GM18505 (cell line): ENCODE results near the gene HS1BP3.

ENCODE experiments used
- ATAC-seq: cut with Tn5 transposase; IDR thresholded peaks from one replicate; pipeline ENCODE4 v1.9.1; 2021; ENCODE audit not compliant: unreplicated experiment
- POLR2A ChIP-seq: IDR thresholded peaks from 4 replicates; pipeline ENCODE4 v1.6.1; 2011; ENCODE audit warnings: borderline replicate concordance; ENCODE audit not compliant: insufficient read depth, insufficient read length; ENCODE audit errors: extremely low read depth

HS1BP3 gene

GRCh38 chr2:20574423-20574911 is 76.4 kb downstream of the HS1BP3 start:
- no peak for ATAC-seq
- TF ChIP-seq POLR2A = no peak

GRCh38 chr2:20573620-20574422 is 77.1 kb downstream of the HS1BP3 start:
- TF ChIP-seq POLR2A = no peak
- ATAC-seq = no peak

GRCh38 chr2:20572221-20572620 is 78.7 kb downstream of the HS1BP3 start:
- no peak for ATAC-seq
- TF ChIP-seq POLR2A = no peak

GRCh38 chr2:20571644-20572215 is 79.2 kb downstream of the HS1BP3 start:
- no peak for TF ChIP-seq POLR2A
- no peak for ATAC-seq

- no peak for TF ChIP-seq POLR2A
Observed at GRCh38 chr2:20571231-20571630, 79.7 kb downstream of the HS1BP3 start.

GRCh38 chr2:20570249-20570648 is 80.6 kb downstream of the HS1BP3 start:
- TF ChIP-seq POLR2A = no peak
- no peak for ATAC-seq

More at GRCh38 chr2:20571231-20571630, 79.7 kb downstream of the HS1BP3 start:
- ATAC-seq = no peak

GRCh38 chr2:20569464-20570223 is 81.3 kb downstream of the HS1BP3 start:
- TF ChIP-seq POLR2A = no peak
- ATAC-seq = no peak

- ATAC-seq = no peak
- TF ChIP-seq POLR2A = no peak
Observed at GRCh38 chr2:20568501-20569463, 82.1 kb downstream of the HS1BP3 start.

- TF ChIP-seq POLR2A = no peak
- ATAC-seq = no peak
Observed at GRCh38 chr2:20567926-20568179, 83.0 kb downstream of the HS1BP3 start.
